ENCODE measurements around the gene IRF8.

The IRF8 gene

GRCh38 chr16:85883813-85884212, 15.1 kb upstream of the IRF8 start:
- no peak overlapping the region for H3K4me2 ChIP-seq (ENCODE audit: low read length)
- no peaks in the 10 kb centered on the region for H4K20me1 ChIP-seq (ENCODE audit: control insufficient read depth, insufficient read depth, low read depth, low read length)
- no peaks in the 10 kb centered on the region for H3K27me3 ChIP-seq (ENCODE audit: control insufficient read depth, low read length)
- H3K36me3 ChIP-seq (ENCODE audit: control insufficient read depth, low read length) = peaks cover 9% of the 10 kb centered on the region; the same call in 1 of the 2 replicates
- no peak overlapping the region for H3K4me3 ChIP-seq (ENCODE audit: low read length)
- peaks cover 4% of the 10 kb centered on the region for H3F3A ChIP-seq (ENCODE audit: control insufficient read depth, insufficient read depth)
- TF ChIP-seq EZH2phosphoT487 (IDR thresholded peaks at IDR 0.05; ENCODE audit: borderline replicate concordance, low read length) (no peak), CTCF (IDR thresholded peaks at IDR 0.05; ENCODE audit: low read depth, low read length, poor library complexity, severe bottlenecking) (no peak)
- H3K9me2 ChIP-seq (replicated peaks; ENCODE audit: control insufficient read depth, low read length) = no peaks in the 10 kb centered on the region
- no peak overlapping the region for H3K27ac ChIP-seq (ENCODE audit: low read depth, low read length)
- peaks cover 8% of the 10 kb centered on the region; the same call in 1 of the 2 replicates for H3K9me3 ChIP-seq (ENCODE audit: control insufficient read depth, insufficient read depth, low read length)
- H3K79me2 ChIP-seq (ENCODE audit: control insufficient read depth, low read length) = no peaks in the 10 kb centered on the region
- H3K4me1 ChIP-seq (ENCODE audit: control insufficient read depth, low read length) = peaks cover 61% of the 10 kb centered on the region

- Histone ChIP-seq H3K9me3 (ENCODE audit: control insufficient read depth, insufficient read depth, low read length) (no peaks in the 10 kb centered on the region), H3K36me3 (ENCODE audit: control insufficient read depth, low read length) (no peaks in the 10 kb centered on the region), H4K20me1 (ENCODE audit: control insufficient read depth, insufficient read depth, low read depth, low read length) (no peaks in the 10 kb centered on the region), H3K4me3 (ENCODE audit: low read length) (no peak overlapping the region), H3K79me2 (ENCODE audit: control insufficient read depth, low read length) (no peaks in the 10 kb centered on the region), H3K27me3 (ENCODE audit: control insufficient read depth, low read length) (no peaks in the 10 kb centered on the region), H3F3A (ENCODE audit: control insufficient read depth, insufficient read depth) (peaks cover 8% of the 10 kb centered on the region), H3K4me1 (ENCODE audit: control insufficient read depth, low read length) (peaks cover 63% of the 10 kb centered on the region), H3K9me2 (replicated peaks; ENCODE audit: control insufficient read depth, low read length) (no peaks in the 10 kb centered on the region), H3K27ac (ENCODE audit: low read depth, low read length) (no peak overlapping the region), H3K4me2 (ENCODE audit: low read length) (no peak overlapping the region)
- TF ChIP-seq EZH2phosphoT487 (IDR thresholded peaks at IDR 0.05; ENCODE audit: borderline replicate concordance, low read length) (no peak), CTCF (IDR thresholded peaks at IDR 0.05; ENCODE audit: low read depth, low read length, poor library complexity, severe bottlenecking) (no peak)
These were observed 14.0 kb upstream of the IRF8 start for GRCh38 chr16:85884808-85885463.

- Histone ChIP-seq H3K79me2 (ENCODE audit: control insufficient read depth, low read length) (no peaks in the 10 kb centered on the region), H3K9me2 (replicated peaks; ENCODE audit: control insufficient read depth, low read length) (no peaks in the 10 kb centered on the region), H3K9me3 (ENCODE audit: control insufficient read depth, insufficient read depth, low read length) (no peaks in the 10 kb centered on the region), H3K4me2 (ENCODE audit: low read length) (no peak overlapping the region), H3K4me3 (ENCODE audit: low read length) (no peak overlapping the region), H4K20me1 (ENCODE audit: control insufficient read depth, insufficient read depth, low read depth, low read length) (no peaks in the 10 kb centered on the region), H3K36me3 (ENCODE audit: control insufficient read depth, low read length) (no peaks in the 10 kb centered on the region), H3K27ac (ENCODE audit: low read depth, low read length) (no peak overlapping the region), H3K27me3 (ENCODE audit: control insufficient read depth, low read length) (no peaks in the 10 kb centered on the region), H3K4me1 (ENCODE audit: control insufficient read depth, low read length) (peaks cover 66% of the 10 kb centered on the region), H3F3A (ENCODE audit: control insufficient read depth, insufficient read depth) (peaks cover 8% of the 10 kb centered on the region)
- TF ChIP-seq CTCF (IDR thresholded peaks at IDR 0.05; ENCODE audit: low read depth, low read length, poor library complexity, severe bottlenecking) = no peak
- TF ChIP-seq EZH2phosphoT487 (IDR thresholded peaks at IDR 0.05; ENCODE audit: borderline replicate concordance, low read length) = no peak
These were observed 13.4 kb upstream of the IRF8 start for GRCh38 chr16:85885537-85885936.

Data from DOHH2 (cell line).